NOMO-1 treated with DMSO at 0.1 percent for 48 hours (cell line): Measurements from ENCODE around the gene MYH3.
"Not testable (repeated sequence)": the region's sequence is repeated elsewhere in the genome, so short reads cannot be mapped to it uniquely, and the experiment has no call there.

Experiments used
- DNase-seq: peaks from one replicate; lab custom pipeline; 2025; ENCODE audit not compliant: unreplicated experiment; lab: John Stamatoyannopoulos, UW

Gene MYH3

GRCh38 chr17:10657148-10657547 is at the start of gene MYH3:
Gene MYH3 (minus strand): TSS chr17:10657309. CDS start chr17:10655064, 2,245 bp downstream.
- DNase-seq, result no peak

- DNase-seq, result no peak
Measured at GRCh38 chr17:10705727-10706126, 48.6 kb upstream of the MYH3 start.

GRCh38 chr17:10702574-10702973 is 45.5 kb upstream of the MYH3 start:
- DNase-seq, result no peak

GRCh38 chr17:10699856-10700255 is 42.7 kb upstream of the MYH3 start:
- no peak for DNase-seq

GRCh38 chr17:10698096-10698818 is 41.1 kb upstream of the MYH3 start:
- peak; percentile 44 for DNase-seq

GRCh38 chr17:10697092-10698081 is 40.3 kb upstream of the MYH3 start, which contains the start of the genes ADPRM and SCO1:
Gene ADPRM (plus strand): TSS chr17:10697594. CDS start chr17:10704927, 7,333 bp downstream.
Gene SCO1 (minus strand): TSS chr17:10697533. CDS start chr17:10697507, 26 bp downstream.
- peak; percentile 94 for DNase-seq

- not testable (repeated sequence) for DNase-seq
Measured at GRCh38 chr17:10695875-10696407, 38.8 kb upstream of the MYH3 start.

- no peak for DNase-seq
Measured at GRCh38 chr17:10687499-10687898, 30.4 kb upstream of the MYH3 start.

- no peak for DNase-seq
Measured at GRCh38 chr17:10683853-10684252, 26.7 kb upstream of the MYH3 start.

- DNase-seq, result no peak
Measured at GRCh38 chr17:10681866-10682446, 24.8 kb upstream of the MYH3 start.

GRCh38 chr17:10674704-10675103 is 17.6 kb upstream of the MYH3 start:
- no peak for DNase-seq

- DNase-seq, result no peak
Measured at GRCh38 chr17:10673312-10673711, 16.2 kb upstream of the MYH3 start.

GRCh38 chr17:10668775-10669174 is 11.7 kb upstream of the MYH3 start:
- DNase-seq, result no peak

- no peak for DNase-seq
Measured at GRCh38 chr17:10666906-10667305, 9.8 kb upstream of the MYH3 start.

GRCh38 chr17:10664571-10664970 is 7.5 kb upstream of the MYH3 start:
- DNase-seq, result no peak

GRCh38 chr17:10663231-10663630 is 6.1 kb upstream of the MYH3 start:
- no peak for DNase-seq

GRCh38 chr17:10661437-10661836 is 4.3 kb upstream of the MYH3 start:
- DNase-seq, result no peak

GRCh38 chr17:10657879-10658278 is 770 bp upstream of the MYH3 start:
- DNase-seq, result no peak

GRCh38 chr17:10653987-10654386 is 3.1 kb downstream of the MYH3 start:
- no peak for DNase-seq

- no peak for DNase-seq
Measured at GRCh38 chr17:10652984-10653659, 4.0 kb downstream of the MYH3 start.

- DNase-seq, result no peak
Measured at GRCh38 chr17:10651927-10652326, 5.2 kb downstream of the MYH3 start.
